GM18502 (cell line): Measurements from ENCODE around the gene CSTA.
"Not testable (repeated sequence)": the region's sequence is repeated elsewhere in the genome, so short reads cannot be mapped to it uniquely, and the experiment has no call there.

Experiments used
- ATAC-seq: cut with Tn5 transposase; IDR thresholded peaks from one replicate; pipeline ENCODE4 v1.9.1; 2021; ENCODE audit warnings: mild to moderate bottlenecking; ENCODE audit not compliant: unreplicated experiment, poor library complexity

The CSTA gene

DNA sequence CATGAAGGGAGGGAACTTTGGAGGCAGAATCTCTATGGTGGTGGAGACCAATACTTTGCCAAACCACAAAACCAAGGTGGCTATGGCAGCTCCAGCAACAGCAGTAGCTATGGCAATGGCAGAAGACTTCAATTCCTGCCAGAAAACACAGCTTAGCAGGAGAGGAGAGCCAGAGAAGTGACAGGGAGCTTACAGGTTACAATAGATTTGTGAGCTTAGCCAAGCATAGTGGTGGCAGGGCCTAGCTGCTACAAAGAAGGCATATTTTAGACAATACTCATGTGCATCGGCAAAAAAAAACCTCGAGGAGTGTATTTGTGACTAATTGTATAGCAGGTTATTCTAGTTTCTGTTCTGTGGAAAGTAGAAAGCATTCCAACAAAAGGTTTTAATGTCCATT, 6.4 kb upstream of the CSTA start:
- ATAC-seq: no peak

DNA sequence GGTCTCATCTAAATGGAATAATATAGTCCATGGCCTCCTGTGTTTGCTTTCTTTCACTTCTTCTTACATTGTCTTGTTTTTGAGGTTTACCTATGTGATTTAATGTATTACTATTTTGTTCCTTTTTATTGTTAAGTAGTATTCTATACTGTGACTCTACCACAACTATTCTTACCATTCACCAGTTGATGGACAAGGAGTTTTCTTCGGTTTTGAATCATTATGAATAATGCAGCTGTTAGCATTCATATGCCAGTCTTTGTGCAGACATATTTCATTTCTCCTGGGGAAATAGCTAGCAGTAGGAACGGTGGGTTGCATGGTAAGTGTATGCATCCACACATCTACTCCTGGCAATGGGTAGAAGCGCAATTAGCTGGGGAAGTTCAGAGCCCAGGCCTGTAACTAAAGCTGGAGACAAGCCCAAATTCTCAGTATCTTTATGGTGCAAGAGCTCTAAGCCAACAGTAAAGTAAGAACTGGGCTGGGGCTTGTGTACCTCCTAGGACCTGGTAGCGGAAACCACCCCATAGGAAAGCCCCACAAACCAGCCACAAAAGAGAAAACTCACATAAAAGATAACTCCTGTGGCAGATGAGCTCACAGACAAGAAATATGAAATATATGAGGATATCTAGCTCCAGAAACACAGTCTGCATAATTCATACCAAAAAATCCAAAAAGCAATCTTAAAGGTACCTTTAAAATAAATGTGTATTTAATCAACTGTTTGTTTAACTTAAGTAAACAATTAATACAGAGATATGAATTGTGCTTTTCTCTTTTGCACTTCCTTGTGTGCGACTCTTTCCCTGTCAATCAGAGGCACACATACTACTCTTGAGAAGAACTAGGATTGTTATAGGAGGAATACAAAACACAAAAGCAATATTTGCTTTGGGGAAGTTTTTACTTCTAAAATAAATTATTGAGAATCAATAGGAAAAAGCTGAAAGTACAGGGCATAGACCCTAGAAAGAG, 2.7 kb upstream of the CSTA start:
- ATAC-seq: peak; percentile 88

DNA sequence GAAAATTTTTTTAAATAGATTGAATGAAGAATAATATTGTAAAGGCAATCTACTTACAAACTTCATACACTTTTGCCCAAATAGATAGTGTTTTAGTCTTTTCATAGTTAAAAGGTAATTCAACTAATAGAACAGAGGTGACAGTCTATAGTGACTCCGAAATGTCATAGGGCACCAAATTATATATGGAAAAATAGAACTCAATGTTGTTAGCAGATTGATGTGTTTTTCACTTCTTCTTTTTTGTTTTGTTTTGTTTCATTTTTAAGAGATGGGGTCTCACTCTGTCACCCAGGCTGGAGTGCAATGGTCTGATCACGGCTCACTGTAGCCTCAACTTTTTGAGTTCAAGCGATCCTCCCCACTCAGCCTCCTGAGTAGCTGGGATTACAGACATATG, 721 bp downstream of the CSTA start:
- no peak for ATAC-seq

DNA sequence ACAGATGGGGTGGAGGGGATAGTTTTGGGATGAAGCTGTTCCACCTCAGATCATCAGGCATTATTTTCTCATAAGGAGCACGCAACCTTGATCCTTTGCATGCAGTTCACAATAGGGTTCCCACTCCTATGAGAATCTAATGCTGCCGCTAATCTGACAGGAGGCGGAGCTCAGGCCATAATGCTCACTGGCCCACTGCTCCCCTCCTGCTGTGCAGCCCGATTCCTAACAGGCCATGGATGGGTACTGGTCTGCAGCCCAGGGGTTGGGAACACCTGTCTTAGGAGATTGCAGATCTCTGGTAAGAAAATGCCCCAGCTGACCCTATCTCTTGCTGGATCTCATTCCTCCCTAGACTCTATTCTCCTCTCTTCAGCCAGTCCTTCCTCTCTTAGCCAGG, 6.8 kb downstream of the CSTA start:
- ATAC-seq: no peak

DNA sequence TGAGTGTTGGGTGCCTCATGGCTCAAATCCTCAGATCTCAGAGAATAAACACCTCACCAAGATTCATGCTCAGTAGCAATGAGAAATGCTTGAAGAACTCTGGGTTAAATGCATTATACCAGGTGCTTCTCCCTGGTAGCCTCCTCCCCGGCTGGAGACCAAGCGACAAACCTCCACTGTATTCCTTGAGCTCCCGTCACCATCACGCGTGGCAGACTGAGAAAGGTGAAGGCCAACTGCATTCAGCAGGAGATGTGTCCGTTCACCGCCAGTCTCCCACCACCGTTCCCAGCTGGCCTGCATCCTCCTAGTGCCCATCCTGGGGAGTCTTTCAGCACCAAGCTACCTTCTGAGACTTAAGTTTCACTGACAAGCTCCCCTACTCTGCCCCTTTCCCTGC, 7.5 kb downstream of the CSTA start:
- ATAC-seq: no peak

DNA sequence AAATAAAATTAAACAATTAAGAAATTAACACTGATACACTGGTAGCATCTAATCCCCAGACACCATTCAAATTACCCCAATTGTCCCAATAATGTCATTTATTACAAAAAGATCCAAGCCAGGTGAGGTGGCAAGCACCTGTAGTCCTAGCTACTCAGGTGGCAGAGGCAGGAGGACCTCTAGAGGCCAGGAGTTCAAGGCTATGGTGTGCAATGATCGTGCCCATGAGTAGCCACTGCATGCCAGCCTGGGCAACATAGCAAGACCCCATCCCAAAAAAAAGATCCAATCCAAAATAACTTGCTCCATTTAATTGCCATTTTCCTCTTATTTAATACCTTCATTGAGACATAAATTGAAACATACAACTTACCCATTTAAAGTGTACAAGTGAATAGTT, 17.8 kb downstream of the CSTA start:
- ATAC-seq: no peak

DNA sequence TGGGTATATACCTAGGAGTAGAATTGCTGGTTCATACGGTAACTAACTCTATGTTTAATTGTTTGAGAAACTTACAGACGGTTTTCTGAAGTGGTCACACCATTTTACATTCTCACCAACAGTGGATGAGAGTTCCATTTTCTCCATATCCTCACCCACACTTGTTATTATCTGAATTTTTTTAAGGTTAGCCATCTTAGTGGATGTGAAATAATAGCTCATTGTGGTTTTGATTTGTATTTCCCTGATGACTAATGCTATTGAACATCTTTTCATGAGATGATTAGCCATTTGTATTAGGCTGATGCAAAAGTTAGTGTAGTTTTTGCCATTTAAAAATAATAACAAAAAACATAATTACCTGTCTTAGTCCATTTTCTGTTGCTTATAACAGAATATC, 18.6 kb downstream of the CSTA start:
- ATAC-seq: no peak

DNA sequence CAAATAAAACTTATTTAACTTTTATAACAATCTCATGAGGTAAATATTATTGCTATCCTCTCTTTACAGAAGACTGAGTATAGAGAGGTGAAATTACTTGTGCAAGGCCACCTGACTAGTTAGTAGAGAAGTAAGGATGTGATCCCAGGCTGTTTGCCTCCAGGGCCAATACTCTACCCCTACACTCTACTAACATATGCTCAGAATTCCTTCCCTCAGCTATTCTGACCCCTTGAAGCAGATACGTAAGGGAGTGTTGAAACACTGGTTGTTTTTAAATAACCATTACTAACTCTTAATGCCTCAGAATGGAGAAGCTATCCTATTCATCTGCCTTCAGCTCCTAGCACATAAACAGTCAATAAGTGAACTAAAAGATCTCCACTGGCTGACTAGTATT, 24.1 kb downstream of the CSTA start:
- ATAC-seq: no peak

DNA sequence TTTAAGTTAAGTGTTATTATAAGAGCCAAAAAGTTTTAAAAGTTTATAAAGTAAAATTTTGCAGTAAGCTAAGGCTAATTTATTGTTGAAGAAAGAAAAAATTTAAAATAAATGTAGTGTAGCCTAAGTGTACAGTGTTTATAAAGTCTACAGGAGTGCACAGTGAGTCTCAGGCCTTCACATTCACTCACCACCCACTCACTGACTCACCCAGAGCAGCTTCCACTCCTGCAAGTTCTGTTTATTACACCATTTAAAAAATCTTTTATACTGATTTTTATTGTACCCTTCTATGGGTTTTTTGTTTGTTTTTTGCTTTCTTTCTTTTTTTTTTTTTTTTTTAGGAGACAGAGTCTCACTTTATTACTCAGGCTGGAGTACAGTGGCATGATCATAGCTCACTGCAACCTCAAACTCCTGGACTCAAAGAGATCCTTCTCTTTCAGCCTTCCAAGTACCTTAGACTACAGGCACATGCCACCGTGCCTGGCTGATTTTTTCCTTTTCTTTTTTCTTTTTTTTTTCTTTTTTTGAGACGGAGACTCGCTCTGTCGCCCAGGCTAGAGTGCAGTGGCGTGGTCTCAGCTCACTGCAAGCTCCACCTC, 25.9 kb downstream of the CSTA start:
- no peak for ATAC-seq

DNA sequence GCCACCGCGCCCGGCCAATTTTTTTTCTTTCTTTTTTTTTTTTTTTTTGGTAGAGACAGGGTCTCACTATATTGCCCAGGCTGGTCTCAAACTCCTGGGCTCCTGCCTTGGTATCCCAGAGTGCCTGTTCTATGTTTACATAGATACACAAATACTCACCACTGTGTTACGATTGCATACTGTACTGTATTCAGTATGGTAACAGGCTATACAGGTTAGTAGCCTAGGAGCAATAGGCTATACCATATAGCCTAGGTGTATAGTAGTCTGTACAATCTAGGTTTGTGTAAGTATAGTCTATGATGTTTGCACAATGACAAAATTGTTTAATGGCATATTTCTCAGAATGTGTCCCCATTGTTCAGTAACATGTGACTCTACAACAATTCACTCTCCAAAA, 26.6 kb downstream of the CSTA start:
- ATAC-seq: no peak

DNA sequence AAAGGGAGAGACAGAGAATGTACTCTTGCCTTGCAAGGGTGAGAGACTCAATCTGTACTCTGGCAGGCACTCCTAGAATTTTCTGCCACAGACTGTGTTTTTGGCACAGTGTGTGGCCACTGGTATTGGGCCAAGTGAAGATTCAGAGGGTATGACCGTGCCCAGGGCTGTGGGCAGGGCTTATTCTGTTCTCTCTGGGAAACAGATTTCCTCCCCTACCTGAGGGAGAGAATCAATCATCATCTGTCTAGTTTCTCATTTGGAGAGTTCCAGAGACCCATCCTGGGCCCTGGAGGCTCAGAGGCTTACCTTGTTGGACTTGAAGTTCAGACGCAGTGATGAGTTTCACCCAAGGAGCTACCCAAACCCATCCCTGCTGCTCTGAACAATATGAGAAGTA, 28.2 kb downstream of the CSTA start:
- no peak for ATAC-seq

DNA sequence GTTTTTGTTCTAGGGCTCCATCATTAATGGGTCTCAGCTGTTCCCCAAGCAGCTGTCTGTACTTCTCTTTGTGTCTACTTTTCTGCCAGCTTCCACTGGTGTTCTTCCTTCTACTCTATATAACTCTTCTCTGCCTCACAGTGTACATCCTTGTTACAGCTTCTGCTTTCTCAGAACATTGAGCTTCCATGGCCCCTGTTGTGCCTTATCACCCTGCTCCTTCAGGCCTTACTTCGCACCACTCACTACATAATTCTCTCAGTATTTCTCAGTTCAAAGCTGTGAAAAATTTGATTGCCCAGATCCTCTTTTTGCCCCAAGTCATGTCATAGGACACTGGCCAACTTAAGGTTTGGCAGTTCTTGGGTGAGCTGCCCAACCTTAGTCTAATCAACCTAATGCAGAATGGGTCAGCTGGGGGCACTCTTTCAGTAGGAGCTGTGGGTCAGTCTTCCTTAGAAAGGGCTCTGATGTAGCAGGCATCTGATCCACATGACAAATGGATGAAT, 28.9 kb downstream of the CSTA start:
- no peak for ATAC-seq

DNA sequence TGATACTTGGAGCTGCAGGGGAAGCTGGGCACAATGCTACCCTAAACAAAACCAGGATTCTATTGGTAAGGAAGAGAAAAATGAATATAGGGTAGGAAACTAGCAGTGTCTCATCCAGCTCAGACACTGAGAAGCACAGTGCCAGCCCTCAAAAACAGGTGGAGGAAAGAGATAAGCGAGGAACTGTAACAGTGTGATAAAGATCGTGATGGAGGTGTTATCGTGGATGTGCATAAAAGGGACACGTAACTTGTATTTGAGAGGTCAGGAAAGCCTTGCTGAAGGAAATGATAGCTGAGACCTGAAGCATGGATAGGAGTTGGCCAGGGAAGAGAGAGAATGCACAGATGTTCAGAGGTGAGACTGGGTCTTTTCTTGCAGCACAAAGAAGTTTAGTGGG, 30.6 kb downstream of the CSTA start:
- no peak for ATAC-seq

DNA sequence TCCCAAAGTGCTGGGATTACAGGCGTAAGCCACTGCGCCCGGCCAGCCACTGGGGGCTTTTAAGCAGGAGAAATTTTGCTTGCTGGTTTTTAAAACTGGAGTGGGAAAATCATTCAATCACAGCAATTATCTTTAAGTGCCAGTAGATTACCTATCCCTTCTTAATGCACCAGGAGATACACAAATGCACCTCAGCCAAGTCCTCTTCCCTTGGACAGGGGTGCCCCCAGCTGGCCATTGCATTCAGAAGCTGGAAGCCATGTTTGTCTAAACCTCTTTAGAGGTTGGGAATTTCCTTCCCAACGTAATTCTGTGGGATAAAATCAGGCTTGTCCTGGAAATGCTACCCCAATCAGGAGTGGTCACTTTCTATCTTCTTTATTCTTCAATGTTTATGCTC, 31.4 kb downstream of the CSTA start:
- no peak for ATAC-seq

DNA sequence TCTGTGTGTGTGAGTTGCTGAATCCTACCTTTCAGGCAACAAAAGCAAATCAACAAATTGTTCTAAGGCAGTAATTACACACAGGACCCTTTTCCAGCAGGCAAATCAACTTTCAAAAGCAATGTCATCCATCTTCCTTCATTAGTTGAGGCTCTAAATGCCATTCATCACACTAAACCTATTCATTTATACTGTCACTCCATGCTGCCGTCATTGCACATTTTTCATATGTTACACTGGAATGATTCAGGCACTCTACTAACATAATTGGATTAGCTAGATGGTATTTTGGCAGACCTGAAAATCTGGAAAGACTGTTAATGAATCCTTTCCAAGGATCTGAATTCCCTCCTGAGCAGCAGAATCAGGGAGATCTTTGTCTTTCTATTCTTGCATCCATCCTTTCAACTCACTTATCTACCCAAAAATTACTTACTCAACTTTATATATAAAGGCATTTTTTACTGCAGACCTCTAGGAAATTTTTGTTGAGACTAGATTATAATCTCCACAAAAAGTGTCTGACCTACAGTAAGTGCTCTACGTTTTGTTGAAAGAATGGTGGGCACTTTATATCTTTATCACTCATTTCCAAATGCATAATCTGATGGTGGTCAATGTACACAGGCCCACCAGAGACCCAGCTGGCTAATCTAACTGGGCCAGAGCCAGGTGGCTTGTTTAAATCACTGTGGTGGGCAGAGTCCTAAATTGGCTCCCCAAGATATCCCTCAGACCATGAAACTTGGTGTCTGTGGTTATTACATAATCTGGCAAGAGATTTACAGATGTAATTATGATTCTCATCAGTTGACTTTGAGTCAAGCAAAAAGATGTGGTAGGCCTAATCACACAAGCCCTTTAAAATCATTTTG, 33.0 kb downstream of the CSTA start:
- ATAC-seq: no peak

DNA sequence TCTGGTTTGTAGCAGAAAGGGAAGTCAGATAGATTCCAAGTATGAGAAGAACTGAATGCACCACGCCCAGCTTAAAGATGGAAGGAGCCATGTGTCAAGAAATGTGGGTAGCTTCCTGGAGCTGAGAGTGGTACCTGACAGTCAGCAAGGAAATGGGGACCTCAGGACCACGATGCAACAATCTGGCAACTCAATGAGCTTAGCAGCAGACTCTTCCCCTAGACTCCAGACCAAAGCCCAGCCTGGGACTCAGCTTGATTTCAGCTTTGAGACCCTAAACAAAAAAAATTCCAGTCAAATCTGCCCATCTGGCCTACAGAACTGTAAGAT, 33.6 kb downstream of the CSTA start:
- no peak for ATAC-seq

DNA sequence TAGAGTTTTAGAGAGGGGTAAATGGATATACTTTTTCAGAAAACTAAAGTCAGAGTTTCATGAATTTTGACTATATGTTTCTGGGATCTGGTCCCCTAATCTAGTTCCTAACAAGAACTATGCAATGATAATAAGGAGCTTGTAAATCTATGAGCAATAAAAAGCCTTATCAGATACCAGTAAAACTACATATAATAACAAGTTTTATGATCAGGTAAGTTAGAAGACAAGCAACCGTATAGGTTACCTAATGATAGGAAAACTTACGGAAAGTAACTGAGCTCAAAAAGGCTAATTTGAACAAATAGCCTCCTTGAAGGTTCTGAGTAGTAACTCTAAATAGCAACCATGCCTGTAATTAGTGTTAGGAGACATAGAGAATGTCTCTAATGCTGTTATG, 37.0 kb downstream of the CSTA start:
- no peak for ATAC-seq

DNA sequence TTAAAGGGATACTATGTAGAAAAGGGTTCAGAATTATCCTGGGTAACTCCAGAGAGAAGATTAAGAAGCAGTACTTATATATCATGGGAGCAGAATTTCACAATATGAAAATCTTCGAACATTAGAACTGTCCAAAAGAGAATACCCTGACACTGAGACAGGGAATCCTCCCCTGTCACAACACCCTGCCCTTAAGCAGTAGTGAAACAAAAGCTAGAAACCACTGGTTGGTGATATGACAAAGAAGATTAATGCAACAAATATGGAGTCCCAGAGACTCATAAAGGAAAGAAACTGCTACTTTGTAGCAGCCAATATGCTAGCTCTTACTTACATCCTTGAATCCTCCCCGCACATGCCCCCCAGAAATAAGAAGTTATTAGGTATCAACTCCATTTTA, 39.4 kb downstream of the CSTA start:
- no peak for ATAC-seq

DNA sequence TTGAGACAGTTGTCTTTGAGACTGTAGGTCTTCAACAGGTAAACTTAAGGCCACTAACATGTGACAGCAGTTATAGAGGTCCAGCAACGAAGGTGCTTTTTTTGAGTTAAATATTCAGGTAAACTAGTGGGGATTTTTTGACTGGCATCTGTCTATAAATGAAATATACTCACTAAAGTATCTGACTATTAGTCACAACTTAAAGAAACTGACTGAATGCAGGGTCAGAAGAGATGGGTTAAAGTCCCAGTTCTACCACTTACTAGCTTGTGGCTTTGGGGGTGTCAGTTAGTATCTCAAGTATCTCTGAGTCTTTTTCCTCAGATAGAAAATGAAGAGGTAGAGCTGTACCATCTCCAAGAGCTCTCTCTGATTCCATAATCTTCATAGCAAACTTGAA, 40.0 kb downstream of the CSTA start:
- ATAC-seq: no peak

DNA sequence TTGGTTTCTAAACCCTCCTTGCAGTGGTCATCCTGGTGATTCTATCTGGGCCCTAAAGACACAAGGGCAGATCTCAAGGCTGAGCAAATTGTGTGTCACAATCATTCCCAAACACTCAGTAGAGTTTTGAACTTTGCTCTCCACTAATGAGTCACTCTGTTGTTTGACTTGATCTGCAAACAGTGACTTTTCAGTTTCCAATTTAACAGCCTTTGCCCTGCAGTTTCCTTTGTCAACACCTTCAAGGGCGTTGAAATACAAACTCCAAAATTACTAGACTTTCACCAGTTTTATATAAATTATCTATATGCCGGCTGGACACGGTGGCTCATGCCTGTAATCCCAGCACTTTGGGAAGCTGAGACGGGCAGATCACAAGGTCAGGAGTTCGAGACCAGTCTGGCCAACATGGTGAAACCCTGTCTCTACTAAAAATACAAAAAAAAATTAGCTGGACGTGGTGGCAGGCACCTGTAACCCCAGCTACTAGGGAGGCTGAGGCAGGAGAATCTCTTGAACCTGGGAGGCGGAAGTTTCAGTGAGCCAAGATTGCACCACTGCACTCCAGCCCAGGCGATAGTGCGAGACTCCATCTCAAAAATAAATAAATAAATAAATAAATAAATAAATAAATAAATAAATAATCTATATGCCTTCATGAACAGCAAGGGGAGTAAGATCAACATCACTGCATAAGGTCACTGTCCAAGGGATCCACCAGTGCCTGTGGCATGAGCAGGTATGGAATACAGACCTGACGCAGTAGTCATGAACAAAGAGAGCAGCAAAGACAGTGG, 40.7 kb downstream of the CSTA start:
- ATAC-seq: not testable (repeated sequence)
